OCI-M2 (cell line): ENCODE measurements around the gene RNF207.

Source experiments
- DNase-seq: peaks from one replicate; lab custom pipeline; 2025; ENCODE audit not compliant: unreplicated experiment; lab: John Stamatoyannopoulos, UW

Gene RNF207, protein sequence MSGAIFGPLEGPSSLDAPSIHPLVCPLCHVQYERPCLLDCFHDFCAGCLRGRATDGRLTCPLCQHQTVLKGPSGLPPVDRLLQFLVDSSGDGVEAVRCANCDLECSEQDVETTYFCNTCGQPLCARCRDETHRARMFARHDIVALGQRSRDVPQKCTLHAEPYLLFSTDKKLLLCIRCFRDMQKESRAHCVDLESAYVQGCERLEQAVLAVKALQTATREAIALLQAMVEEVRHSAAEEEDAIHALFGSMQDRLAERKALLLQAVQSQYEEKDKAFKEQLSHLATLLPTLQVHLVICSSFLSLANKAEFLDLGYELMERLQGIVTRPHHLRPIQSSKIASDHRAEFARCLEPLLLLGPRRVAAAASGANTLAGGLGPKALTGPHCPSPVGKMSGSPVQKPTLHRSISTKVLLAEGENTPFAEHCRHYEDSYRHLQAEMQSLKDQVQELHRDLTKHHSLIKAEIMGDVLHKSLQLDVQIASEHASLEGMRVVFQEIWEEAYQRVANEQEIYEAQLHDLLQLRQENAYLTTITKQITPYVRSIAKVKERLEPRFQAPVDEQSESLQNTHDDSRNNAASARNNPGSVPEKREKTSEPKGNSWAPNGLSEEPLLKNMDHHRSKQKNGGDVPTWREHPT

DNA sequence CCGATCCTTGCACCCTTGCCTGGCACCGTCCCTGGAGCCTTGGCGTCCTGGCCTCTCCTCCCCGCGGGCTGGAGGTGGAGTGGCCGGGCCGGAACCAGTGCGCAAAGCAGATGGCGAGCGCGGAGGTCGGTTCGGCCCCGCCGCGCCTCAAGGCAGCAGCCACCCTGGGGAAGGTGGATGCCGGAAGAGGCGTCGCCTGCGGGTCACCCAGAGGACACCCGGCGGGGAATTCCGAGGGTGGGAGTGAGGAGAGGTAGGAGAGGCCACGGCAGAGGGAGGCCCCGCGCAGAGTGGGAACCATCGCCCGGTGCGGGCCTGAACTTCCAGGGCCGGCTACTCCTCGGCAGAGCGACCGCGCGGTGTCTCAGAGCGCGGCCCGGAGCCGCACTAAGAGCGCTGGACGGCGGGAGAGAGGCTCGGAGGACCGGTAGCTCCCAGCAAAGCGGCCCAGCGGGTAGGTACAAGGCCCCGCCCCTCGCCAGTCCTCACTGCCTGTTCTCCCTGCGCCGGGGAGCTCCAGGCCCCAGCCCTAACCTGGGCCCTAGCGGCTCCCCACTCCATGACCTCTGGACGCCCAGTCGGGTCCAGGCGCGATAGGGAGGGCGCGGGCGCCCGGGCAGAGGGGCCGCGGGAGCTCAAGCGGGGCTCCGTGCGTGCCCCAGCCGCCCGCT, at the start of gene RNF207:
TSS of gene RNF207 (plus strand) at position 271 of the 671 bp plus-strand sequence. CDS start 417 bp downstream, outside the sequence.
- no peak for DNase-seq

DNA sequence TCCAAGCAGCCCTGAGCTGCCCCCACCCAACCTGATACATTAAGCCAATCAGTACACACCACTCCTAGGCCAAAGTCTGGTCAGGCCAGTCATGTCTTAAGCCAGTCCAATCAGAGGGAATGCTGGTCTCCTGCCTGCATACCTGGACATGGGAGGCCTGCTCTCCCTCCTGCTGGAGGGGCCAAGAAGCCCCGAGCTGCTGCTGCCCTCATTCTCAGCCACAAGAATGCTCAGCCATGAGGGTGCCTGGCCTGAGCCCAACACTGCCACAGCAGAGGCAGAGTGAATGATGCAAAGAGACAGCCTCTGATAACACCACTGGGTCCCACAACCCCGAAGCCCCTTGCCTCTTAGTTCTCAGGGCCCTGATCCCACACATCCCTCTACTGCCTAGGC, 48.8 kb upstream of the RNF207 start:
- DNase-seq, result no peak

DNA sequence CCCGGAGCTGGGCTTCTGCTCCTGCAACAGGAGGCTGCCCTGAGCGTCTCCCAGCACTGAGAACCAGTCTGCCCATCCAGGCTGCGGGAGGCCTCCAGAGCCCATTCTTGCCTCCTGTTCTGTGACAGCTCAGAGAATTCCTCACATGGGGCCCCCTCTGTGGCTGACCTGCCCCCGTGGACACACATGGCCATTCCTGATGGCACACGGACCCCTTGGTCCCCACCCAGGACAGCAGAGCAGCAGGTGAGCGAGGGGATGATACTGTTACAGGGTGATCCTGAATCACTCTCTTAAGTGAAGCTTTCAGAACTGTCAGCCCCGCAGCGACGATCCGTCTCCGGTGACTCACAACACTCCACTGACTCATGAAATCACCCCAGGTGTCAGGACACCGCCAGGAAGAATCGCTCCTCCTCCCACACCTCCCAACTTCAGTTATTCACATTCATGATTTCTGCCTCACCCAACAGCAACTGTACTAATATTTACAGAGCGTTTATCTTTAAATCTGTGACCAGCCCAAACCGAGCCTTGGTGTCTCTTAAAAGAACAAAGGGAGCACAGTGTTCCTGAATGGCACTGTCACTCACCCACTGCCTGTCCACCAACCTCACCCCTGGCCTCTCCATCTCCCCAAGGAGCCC, 48.3 kb upstream of the RNF207 start:
- DNase-seq, result no peak

DNA sequence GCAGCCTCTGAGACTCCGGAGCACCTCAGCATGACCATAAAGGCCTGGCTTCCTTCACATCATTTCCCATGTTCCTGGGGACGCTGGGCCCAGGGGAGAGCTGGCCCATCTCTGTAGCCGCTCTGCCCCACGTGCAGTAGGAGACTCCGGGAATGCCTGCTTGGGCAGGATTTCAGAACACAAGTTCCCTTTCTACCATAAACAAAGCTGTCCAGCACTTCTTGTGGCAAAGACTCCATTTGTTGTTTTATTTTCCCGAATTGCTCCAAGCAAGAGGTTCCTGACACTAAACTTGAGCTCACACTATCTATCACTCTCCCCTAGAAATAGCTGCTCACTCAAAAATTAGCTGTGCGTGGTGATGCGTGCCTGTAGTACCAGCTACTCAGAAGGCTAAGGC, 47.7 kb upstream of the RNF207 start:
- no peak for DNase-seq

DNA sequence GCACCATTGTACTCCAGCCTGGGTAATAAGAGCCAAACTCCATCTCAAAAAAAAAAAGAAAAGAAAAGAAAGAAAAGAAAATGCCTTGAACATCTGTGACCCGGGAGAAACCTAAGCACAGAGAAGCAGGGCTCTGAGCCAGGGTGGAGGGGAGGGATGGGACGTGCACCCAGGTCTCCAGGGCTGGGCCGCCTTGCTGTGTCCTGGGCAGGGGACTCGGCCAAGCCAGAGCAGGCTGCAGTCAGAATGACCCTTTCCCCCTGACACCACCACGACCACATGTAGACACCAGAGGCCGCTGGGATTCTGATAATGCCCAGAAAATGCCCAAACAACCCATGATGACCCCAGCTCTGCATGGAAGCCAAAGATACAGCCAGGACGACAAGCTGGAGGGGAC, 43.6 kb upstream of the RNF207 start:
- DNase-seq, result no peak

DNA sequence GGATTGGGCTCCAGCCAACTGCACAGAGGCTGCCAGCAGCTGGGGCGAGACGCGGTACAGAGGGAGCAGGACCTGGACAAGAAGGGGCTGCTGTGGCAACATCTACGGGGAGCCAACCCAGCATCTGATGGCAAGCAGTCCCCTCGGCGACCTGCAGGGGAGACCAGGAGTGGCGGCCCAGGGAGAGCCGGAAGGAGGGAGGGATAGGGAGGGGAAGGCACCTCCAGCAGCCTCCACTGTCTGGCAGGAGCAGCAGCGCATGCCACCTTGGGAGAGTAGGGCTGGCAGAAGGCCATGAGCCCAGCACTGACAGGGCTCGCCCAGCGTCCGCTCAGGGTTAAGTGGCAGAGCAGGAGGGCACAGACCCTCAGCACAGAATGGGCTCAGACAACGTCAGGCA, 43.1 kb upstream of the RNF207 start:
- no peak for DNase-seq

DNA sequence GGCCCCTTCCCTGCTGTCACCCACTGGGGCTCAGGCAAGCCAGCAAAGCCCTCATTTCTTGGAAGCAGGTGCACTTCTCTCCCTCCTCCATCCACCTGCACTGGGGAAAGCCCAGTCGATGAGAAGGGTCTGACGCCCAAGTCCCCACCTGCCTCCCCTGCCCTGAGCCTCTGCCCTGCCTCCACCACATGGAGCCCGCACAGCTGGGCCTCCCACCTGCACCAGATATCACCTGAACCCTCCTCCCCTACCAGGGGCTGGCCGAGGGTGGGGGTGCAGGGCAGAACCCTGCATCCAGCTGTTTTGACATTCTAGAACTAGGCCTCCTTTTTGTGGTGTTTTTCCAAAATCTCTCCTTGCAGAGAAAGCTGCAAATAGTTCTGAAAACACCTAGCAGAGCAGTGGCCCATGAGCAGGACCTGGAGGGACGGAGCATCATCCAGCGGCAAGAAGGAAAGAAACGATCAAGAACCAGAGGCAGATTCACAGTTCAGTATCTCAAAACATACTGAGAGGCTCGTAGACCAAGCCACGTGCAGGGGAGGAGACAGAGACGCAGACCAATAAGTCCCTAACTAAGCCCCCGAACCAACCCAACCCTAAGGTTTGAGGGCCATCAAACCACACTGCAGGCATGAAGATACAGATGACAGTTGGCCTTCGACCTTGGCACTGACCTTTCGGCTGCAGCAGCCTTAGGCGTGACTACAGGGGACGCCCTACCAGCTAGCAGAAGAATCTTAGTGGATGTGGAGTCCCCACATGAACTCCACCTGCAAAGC, 42.5 kb upstream of the RNF207 start:
- no peak for DNase-seq

DNA sequence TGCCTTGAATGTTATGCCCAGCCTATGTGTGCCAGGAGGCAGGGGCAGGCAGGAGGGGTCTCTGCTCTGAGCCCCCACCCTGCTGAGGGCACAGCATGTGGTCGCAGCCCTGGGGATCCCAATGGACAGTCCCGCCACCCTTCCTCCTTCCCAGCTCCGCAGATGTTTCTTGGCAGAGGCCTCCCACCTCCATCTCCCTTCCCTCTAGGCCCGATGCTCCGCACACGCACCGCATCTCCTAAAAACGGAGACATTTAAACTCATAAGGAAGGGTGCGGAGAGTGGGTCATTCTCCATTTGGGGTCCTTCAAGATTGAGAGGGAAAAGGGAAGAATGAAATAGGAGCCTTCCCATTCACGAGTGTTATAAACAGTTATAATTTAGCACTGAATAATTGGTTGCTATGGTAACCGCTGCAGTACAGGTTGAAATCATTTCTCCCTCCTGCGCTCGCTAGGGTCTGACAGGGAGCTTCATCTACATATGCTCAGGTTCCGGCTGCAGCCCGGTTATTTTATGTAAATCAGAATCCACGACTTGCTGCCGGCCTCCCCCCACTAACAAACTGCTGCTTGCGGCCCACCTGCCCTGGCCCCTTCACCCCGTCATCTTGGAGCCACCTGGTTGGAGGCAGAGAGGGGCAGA, 41.8 kb upstream of the RNF207 start:
- no peak for DNase-seq

DNA sequence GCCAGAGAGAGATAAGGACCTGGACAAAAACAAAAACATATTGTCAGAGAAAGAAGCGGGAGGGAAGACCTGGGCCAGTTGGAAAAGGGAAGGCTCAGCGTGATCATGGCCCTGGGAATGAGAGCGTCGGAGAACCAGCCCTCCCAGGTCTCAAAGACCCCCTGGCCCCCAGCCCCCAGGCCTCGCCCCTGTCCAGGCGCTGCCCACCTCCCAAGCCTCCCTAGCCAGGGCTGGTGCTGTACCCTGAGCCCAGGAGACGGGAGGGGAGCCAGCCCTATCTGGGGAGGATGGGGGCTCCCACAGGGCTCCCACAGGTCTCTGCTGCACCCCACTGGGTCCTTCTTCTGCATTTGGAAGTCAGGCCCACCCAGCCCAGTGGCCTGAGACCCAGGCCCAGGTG, 40.9 kb upstream of the RNF207 start:
- no peak for DNase-seq

DNA sequence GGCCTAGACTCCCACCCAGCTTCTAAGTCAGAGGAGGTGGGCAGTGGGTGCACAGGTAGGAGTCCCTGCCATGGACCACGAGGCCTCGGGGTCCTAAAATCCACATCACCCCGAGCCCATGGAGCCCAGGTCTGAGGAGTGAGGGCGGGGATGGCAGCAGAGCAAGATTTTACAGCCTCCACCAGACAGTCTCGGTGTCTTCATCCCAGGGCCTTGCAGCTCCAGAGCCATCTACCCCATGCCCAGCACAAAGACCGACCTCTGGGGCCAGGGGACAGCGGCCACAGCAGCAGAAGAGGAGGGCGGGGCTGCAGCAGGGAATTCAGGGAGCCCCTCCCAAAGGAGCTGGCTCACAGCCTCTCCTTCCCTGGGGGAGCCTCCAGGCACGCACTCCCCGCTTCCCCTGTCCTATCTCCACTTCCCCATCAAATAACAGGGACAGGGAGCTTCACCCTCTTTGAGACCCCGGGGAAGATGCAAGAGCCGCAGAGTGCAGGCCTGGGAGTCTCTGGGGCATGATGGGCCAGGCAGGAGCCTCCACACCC, 40.4 kb upstream of the RNF207 start:
- no peak for DNase-seq

DNA sequence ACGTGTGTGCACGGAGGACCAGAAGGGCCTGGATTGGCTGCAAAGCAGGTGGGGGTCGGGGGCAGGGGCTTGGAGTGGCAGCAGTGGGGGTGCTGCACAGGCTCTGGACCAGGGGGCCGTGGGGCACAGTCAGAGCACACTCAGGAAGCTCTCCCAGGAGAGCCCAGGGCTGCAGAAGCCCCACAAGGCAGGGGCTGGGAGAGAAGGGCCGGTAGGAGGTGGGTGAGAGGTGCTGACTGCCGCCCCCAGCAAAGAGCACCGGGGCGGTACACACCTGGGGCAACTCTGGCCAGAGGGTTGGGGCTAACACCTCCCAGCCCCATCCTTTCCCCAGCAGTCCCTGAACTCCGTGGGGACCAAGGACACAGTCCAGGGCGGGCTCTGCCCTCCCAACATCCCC, 39.7 kb upstream of the RNF207 start:
- no peak for DNase-seq

DNA sequence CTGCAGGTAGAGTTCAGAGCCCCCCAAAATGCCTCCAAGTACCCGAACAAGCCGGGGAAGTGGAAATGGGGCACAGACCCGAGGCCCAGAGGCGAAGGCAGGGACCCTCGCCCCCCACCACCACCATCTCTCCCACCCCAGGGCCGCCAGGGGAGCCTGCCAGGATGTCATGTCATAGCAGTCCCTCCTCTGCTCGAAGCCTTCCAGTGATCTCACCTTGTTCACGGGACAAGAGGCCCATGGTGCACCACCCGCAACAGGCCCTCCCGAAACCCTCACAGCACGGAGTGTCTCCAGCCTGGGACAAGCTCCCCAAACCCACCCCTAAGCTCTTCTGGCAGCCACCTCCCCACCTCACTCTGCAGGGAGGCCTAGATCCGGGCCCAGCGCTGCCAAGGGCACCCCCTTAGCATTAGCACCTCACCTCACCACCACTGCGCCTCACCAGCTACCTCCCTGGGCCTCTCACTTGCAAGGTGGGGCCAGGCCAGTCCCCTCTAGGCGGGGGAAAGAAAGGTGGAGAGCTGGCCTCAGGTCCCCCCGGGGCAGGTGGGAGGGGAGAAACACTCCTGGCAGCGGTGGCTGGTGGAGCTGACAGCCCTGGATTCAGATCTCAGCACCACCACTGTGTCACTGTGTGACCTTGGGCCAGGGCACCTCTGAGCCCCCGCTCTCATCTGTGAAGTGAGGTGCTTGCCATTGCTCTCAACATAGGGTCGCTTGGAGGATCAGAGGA, 39.1 kb upstream of the RNF207 start:
- no peak for DNase-seq

DNA sequence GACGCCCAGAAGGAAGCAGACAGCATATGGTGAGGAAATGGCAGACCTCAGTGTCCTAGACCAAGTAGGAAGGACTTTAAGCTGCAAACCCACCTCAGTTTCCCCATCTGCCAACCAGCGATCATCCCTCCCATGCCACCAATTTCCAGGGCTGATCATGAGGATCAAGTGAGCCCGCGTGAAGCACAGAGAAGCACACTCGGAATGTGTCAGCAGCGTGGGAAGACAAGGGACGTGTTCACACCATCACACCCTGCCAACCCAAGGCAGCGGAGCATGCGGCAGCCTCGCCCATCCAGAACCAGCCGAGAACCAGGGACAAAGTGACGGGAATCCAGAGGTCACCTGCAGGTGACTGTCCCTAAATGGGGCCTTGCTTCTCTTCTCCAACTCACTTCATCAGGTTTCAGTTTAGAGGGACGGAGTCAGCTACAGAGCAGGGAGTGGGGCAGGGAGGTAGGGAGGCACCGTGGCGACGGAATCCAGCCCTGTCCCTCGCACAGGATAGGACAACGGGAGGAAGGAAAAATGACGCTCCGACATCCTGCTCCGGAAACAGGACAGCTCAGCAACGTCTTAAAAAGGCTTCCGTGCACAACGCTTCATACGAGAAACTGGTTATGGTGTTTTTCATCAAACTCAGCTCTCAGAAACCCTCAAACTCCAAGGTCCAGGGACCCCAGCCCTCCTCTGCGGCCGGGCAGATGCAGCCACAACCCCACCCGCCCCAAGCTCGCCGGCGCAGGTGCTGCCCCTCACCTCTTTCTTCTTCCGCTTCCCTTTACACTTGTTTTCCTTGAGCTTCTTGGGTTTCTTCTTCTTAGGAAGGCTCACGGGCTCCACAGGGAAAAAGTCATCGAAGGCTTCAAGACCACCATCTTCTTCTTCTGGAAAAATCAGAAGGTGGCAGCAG, 38.3 kb upstream of the RNF207 start:
- DNase-seq, result no peak

DNA sequence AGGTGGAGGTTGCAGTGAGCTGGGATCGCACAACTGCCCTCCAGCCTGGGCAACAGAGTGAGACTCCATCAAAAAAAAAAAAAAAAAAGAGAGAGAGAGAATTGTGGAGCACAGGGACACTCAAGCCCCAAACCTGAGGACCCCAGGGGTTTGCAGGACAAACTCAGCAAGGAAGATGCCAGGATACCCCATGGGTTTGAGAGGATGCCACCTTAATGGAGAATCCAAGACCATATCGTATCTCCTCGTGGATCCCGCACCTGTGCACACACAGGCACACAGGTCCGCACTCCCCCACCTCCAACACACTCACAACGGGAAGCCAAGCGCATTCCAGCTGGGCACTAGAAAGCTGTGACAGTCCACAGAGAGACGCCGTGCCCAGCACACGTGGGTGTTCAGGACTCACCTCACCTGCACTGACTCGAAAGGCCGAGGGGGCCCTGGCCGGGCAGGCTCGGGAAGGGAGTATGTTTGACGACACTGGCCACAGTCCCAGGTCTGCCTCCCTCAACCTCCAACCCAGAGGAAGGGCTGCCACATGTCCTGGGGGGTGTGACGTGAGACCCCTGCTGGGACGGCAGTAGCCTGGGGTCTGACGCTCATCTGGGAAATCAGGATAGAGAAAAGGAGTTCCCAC, 36.9 kb upstream of the RNF207 start:
- DNase-seq, result no peak

DNA sequence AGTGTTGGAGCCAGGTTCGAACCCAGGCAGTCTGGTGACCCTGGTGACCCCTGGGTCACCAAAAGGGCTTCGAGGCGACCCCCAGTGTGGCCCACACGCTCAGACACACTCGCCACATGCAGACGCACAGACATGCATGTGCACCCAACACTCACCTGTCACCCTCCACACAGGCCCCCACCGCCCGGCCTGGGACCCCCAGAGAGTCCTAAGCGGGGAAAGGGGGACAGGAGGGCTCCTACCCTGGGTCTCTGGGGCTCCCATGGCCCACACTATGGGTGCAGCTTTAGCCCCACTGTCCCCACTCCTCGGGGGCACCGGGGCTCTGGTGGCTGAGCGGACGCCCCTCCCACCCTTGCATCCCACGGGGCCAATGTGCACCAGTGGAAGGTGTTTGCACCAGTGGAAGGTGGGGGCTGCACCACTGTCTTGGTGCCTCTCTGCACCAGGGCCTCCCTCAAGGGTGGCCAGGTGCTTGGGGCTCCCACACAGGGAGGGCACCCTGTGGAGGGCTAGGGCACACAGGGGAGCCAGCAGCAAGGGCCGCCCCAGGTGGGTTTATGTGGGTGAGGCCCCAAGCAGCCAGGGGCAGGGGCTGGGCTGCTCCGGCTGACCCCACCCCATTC, 35.7 kb upstream of the RNF207 start:
- no peak for DNase-seq

DNA sequence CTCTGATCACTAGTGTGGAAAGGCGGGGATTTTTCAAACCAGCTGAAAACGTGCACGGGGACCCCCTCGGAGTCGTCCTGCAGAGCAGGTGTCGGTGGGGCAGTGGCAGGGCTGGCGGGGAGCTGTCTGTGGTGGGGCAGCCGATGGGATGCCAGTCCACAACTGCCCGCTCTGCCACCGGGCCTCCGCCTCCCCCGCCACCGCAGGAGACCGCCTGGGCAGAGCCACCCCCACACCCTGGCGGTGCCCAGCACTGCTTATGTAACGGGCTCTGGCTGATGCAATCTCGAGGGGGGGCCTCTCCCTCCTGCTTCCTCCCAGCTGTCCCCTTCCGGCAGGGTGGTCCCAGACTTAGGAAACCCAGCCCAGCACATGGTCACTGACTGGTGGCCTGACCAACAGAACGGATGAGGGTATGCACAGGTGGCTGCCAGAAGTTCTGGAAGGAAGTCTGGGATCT, 35.1 kb upstream of the RNF207 start:
- DNase-seq, result no peak

DNA sequence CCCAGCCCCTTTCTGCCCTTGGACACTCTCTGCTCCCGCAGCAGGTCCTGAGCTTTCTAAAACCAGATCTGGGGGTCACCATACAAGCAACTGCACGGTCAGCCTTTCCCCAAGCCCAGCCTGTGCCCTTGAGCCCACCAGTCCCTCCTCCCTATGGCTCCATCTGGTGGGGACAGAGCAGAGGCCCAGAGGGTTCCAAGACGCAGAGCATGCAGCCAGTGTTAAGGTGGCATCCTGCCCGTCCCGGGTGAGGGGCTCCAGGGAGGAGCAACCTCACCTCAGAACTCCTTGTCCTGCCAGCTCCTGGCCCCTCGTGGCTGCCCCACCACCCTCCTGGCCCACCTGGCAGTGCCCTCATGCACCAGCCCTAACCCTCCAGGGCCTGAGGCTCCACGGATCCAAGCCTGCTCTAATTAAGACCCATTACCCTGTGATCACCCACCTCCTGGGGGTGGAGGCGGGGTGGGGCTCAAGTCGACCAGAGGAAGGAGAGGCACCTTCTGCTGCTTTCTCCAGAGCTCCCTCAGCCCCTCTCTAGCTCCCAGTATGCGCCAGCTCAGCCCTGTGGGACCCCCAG, 34.3 kb upstream of the RNF207 start:
- no peak for DNase-seq
